H1 (cell line): ENCODE results near the gene GALNT6. TPM values are rescaled to one million over a fixed set of nuclear protein-coding genes. Genes with fewer than 3 reads are reported as not detected.

Experiments
- CHD7 ChIP-seq: fragments of 300-600 bp; sonication (generic); IDR thresholded peaks from 2 replicates; pipeline ENCODE4 v1.7.1; 2012; ENCODE audit warnings: low read length, moderate library complexity, mild to moderate bottlenecking, inconsistent platforms; ENCODE audit not compliant: insufficient replicate concordance
- E2F6 ChIP-seq: IDR thresholded peaks from 2 replicates; pipeline ENCODE4 v1.6.1; 2012; ENCODE audit warnings: inconsistent platforms
- POLR2AphosphoS5 ChIP-seq: IDR thresholded peaks from 2 replicates; pipeline ENCODE4 v1.6.1; 2011; ENCODE audit warnings: low read depth, low read length
- RAD21 ChIP-seq, 2 experiments: IDR thresholded peaks in 1 of 2; conservative IDR thresholded peaks in 1 of 2; 2 replicates each; pipeline ENCODE4 v1.6.1; 2011; ENCODE audit warnings: low read depth in 2 of 2, low read length in 2 of 2, improper control_type of control experiment in 1 of 2, inconsistent platforms in 1 of 2, mild to moderate bottlenecking in 1 of 2, moderate library complexity in 1 of 2
- RXRA ChIP-seq: IDR thresholded peaks from 2 replicates; pipeline ENCODE4 v1.6.1; 2011; ENCODE audit warnings: low read depth, mild to moderate bottlenecking, low read length, moderate library complexity; ENCODE audit not compliant: insufficient read depth
- SIX5 ChIP-seq: IDR thresholded peaks from 2 replicates; pipeline ENCODE4 v1.6.1; 2011; ENCODE audit warnings: mild to moderate bottlenecking, low read depth, low read length
- SUZ12 ChIP-seq: fragments of 200-600 bp; sonication (generic); IDR thresholded peaks from 2 replicates; pipeline ENCODE4 v1.6.1; 2012; ENCODE audit warnings: mild to moderate bottlenecking, inconsistent platforms, low read length, moderate library complexity, mixed read lengths
- TCF12 ChIP-seq: IDR thresholded peaks from 2 replicates; pipeline ENCODE4 v1.6.1; 2011; ENCODE audit warnings: low read depth, mild to moderate bottlenecking, low read length
- polyA plus RNA-seq, 7 experiments: library from polyadenylated mRNA; depleted of rRNA in 3 of 7; stranded (reverse) in 5 of 7; unstranded in 2 of 7; fragments of >200 nt in 5 of 7; fragments of 200-250 nt in 2 of 7; gene quantifications; 1 replicate in 5 of 7; 2 replicates in 1 of 7; 4 replicates in 1 of 7; pipeline versions ENCODE4 v1.2.1 to v1.2.3, GENCODE V29; 2011 to 2013; ENCODE audit warnings: missing spikeins in 2 of 7, mixed read lengths in 2 of 7
- total RNA-seq: library from RNA; stranded (reverse); fragmentation: NEBNext Ultra II Directional; extraction: Animal tissue kit (Norgen Biotek cat#: 25700); gene quantifications from 2 replicates; pipeline ENCODE4 v1.2.1, GENCODE V29; 2021

Gene GALNT6
- total and polyA plus RNA-seq, 2 of the 8 experiments (the other 6 are each of a cell fraction or from before 2014, with no cell fraction given) = 5.8 to 10.7 TPM

DNA sequence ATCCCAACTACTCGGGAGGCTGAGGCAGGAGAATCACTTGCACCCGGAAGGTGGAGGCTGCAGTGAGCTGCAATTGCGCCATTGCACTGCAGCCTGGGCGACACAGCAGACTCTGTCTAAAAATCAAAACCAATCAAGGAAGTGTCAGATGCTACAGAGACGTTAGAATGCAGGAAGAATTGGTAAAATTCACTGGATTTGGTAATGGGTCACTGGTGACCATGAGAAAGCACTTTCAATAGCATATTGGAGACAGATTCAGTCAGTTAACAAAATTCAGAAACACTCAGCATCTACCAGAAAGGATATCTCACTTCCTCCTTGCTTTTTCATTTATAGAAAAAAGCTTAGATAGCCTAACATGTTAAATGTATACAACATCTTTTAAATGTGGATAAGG lies 84.7 kb downstream of the GALNT6 start (continued):
- TF ChIP-seq CHD7 = no peak
- TF ChIP-seq RAD21 (IDR thresholded peaks at IDR 0.05 in 1 of 2, conservative IDR thresholded peaks at IDR 0.05 in 1 of 2; ENCODE audit: low read depth in 2 of 2, low read length in 2 of 2) = no peak
- no peak for TF ChIP-seq SUZ12
- no peak for TF ChIP-seq SIX5
- no peak for TF ChIP-seq POLR2AphosphoS5
- TF ChIP-seq TCF12 = no peak
- no peak for TF ChIP-seq E2F6
- no peak for TF ChIP-seq RXRA
